ENCODE results near the gene ATG3. TPM values are rescaled to one million over a fixed set of nuclear protein-coding genes. Genes with fewer than 3 reads are reported as not detected.
"Not testable (repeated sequence)": the region's sequence is repeated elsewhere in the genome, so short reads cannot be mapped to it uniquely, and the experiment has no call there.

ATG3 gene
- total RNA-seq, 4 donors from 2014 or later = 37.0 to 83.7 (median 53.1) TPM

DNA sequence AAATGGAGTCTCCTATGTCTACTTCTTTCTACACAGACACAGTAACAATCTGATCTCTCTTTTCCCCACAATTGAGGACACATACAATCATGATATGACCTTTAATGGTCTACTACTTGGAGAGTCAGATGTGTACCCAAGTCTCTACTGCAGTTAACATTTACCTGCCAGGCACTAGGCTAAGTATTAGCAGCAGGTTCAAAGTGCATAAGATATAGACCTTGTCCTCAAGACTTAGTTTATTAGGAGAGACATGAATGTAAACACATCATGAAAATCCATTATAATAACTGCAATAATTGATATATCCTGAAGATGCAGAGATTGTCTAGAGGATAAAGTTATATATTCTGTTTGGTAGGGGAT is 3.2 kb upstream of the ATG3 start:
- no peak for DNase-seq (ENCODE audit: low spot score in 2 of 2)
- Histone ChIP-seq H3K4me1 (peaks cover 0 to 33% (median 15%) of the 10 kb centered on the region in 4 donors), H3K36me3 (peaks cover 0 to 43% (median 0%) of the 10 kb centered on the region in 3 donors), H3K4me3 (no peak overlapping the region), H3K9me3 (no peaks in the 10 kb centered on the region), H3K27ac (no peak overlapping the region), H3K27me3 (no peaks in the 10 kb centered on the region)
- TF ChIP-seq EP300 (IDR thresholded peaks at IDR 0.05) = no peak
- TF ChIP-seq, protein P1, sequence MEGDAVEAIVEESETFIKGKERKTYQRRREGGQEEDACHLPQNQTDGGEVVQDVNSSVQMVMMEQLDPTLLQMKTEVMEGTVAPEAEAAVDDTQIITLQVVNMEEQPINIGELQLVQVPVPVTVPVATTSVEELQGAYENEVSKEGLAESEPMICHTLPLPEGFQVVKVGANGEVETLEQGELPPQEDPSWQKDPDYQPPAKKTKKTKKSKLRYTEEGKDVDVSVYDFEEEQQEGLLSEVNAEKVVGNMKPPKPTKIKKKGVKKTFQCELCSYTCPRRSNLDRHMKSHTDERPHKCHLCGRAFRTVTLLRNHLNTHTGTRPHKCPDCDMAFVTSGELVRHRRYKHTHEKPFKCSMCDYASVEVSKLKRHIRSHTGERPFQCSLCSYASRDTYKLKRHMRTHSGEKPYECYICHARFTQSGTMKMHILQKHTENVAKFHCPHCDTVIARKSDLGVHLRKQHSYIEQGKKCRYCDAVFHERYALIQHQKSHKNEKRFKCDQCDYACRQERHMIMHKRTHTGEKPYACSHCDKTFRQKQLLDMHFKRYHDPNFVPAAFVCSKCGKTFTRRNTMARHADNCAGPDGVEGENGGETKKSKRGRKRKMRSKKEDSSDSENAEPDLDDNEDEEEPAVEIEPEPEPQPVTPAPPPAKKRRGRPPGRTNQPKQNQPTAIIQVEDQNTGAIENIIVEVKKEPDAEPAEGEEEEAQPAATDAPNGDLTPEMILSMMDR (IDR thresholded peaks at IDR 0.05) = no peak
- TF ChIP-seq POLR2A (IDR thresholded peaks at IDR 0.05) = no peak

DNA sequence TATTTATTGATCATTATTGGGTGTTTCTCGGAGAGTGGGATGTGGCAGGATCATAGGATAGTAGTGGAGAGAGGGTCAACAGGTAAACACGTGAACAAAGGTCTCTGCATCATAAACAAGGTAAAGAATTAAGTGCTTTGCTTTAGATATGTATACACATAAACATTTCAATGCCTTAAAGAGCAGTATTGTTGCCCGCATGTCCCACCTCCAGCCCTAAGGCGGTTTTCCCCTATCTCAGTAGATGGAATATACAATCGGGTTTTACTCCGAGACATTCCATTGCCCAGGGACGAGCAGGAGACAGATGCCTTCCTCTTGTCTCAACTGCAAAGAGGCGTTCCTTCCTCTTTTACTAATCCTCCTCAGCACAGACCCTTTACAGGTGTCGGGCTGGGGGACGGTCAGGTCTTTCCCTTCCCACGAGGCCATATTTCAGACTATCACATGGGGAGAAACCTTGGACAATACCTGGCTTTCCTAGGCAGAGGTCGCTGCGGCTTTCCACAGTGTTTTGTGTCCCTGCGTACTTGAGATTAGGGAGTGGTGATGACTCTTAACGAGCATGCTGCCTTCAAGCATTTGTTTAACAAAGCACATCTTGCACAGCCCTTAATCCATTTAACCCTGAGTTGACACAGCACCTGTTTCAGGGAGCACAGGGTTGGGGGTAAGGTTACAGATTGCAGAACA is 2.6 kb upstream of the ATG3 start:
- not testable (repeated sequence) for H3K4me3 ChIP-seq; H3K27me3 ChIP-seq; DNase-seq (ENCODE audit: low spot score in 2 of 2); H3K27ac ChIP-seq; H3K9me3 ChIP-seq
- peaks cover 0 to 38% (median 0%) of the 10 kb centered on the region in 3 donors for H3K36me3 ChIP-seq
- peaks cover 0 to 35% (median 21%) of the 10 kb centered on the region in 4 donors for H3K4me1 ChIP-seq
- 77 to 81% methylated on average over 15 of the region's 15 CpGs for WGBS, 2 donors

DNA sequence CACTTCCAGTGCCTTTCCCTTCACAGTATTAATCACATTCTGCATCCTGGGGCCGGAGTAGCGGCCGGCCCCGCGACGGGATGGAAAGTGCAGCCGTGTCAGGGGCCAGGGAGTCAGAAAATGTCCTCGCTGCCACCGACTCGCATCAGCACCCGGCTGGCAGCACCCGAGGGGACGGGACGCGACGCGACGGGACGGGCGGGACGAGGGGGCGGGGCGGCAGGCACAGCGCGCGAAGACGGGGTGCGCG is 353 bp downstream of the ATG3 start:
- Histone ChIP-seq H3K27ac (peak overlapping the region; percentile 89 to 99 (median 94)), H3K36me3 (peaks cover 0 to 11% (median 0%) of the 10 kb centered on the region in 3 donors), H3K4me3 (peak overlapping the region; percentile 76 to 87 (median 80)), H3K4me1 (peaks cover 0 to 50% (median 23%) of the 10 kb centered on the region in 4 donors), H3K9me3 (no peaks in the 10 kb centered on the region), H3K27me3 (no peaks in the 10 kb centered on the region)
- DNase-seq (ENCODE audit: low spot score in 2 of 2) = no peak
- TF ChIP-seq, protein P1 (IDR thresholded peaks at IDR 0.05) = no peak
- TF ChIP-seq EP300 (IDR thresholded peaks at IDR 0.05) (no peak), POLR2A (IDR thresholded peaks at IDR 0.05) (no peak)
- 0% methylated on average over 12 to 22 of the region's 29 CpGs for WGBS, 2 donors

DNA sequence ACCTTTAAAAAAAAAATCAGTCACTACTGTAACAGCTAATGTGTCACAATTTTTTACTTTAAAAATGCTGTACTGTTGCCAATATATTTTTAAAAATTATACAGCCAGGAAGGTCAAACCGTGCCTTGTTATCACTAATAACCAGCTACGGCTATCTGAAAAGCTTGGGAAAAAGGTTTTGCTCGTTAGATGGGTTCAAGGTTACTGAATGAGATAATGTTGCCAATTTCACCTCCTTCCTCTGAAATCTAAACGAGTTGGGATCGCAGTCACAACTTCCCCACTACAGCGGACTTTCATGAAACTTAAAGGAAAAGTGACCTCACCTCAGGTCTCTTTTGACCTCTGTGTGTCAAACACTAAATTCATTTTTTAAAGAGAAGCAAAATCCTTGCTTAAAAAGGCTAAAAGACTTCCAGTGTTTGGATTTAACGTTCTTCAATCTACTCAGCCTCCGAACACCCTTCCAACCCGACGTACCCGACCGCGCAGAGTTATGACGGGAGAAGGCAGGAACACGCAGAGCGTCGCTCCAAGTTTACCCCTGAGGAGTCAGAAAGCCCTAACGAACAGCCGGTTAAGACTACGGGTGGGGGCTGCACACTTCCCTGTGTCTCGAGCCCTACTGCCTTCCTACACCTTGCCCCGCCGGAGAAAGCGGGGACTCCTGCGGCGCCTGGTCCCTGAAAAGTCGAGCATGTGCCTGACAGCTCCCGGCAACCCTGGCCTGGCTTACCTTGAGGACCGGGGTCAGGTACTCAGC is 860 bp downstream of the ATG3 start:
- TF ChIP-seq EP300 (IDR thresholded peaks at IDR 0.05) (no peak), POLR2A (IDR thresholded peaks at IDR 0.05) (no peak)
- TF ChIP-seq, protein P1 (IDR thresholded peaks at IDR 0.05) = no peak
- peak in 1 of 2 donors; percentile 50 for DNase-seq (ENCODE audit: low spot score in 2 of 2)
- 0 to 1% methylated on average over 21 to 24 of the region's 29 CpGs for WGBS, 2 donors

GRCh38 chr3:112560307-112560706 is 1.5 kb downstream of the ATG3 start:
- H3K27ac ChIP-seq = peak overlapping the region in 2 of 4 donors; percentile 89 to 99
- H3K4me3 ChIP-seq = peak overlapping the region in 2 of 4 donors; percentile 83 to 87
- H3K36me3 ChIP-seq = peaks cover 0 to 3% (median 0%) of the 10 kb centered on the region in 3 donors
- DNase-seq (ENCODE audit: low spot score in 2 of 2) = no peak
- WGBS, 2 donors = 19 to 30% methylated on average over 2 of the region's 2 CpGs
- H3K9me3 ChIP-seq = no peaks in the 10 kb centered on the region
- peaks cover 0 to 57% (median 28%) of the 10 kb centered on the region in 4 donors for H3K4me1 ChIP-seq
- H3K27me3 ChIP-seq = no peaks in the 10 kb centered on the region
- no peak for TF ChIP-seq EP300 (IDR thresholded peaks at IDR 0.05)
- TF ChIP-seq, protein P1 (IDR thresholded peaks at IDR 0.05) = no peak
- no peak for TF ChIP-seq POLR2A (IDR thresholded peaks at IDR 0.05)

More for the DNA sequence above, 860 bp downstream of the ATG3 start:
- Histone ChIP-seq H3K9me3 (no peaks in the 10 kb centered on the region), H3K27me3 (no peaks in the 10 kb centered on the region), H3K36me3 (peaks cover 0 to 9% (median 0%) of the 10 kb centered on the region in 3 donors), H3K27ac (peak overlapping the region; percentile 89 to 99 (median 94)), H3K4me3 (peak overlapping the region; percentile 76 to 87 (median 80)), H3K4me1 (peaks cover 0 to 51% (median 24%) of the 10 kb centered on the region in 4 donors)
